HFF-Myc (cell line): ENCODE results near the gene CYP4Z1.
"Not testable (repeated sequence)": the region's sequence is repeated elsewhere in the genome, so short reads cannot be mapped to it uniquely, and the experiment has no call there.

Source experiments
- DNase-seq: peaks from one replicate; pipeline ENCODE4 v3.0.0-alpha.2; 2011; ENCODE audit warnings: low read depth; ENCODE audit errors: extremely low read depth
- H3K4me3 ChIP-seq: replicated peaks from 2 replicates; pipeline ENCODE4 v1.5.1; 2011; ENCODE audit warnings: low read depth, mild to moderate bottlenecking, control low read depth, low read length
- TF ChIP-seq, protein P1 (sequence below): IDR thresholded peaks from 2 replicates; pipeline ENCODE4 v1.5.1; 2012; ENCODE audit warnings: mild to moderate bottlenecking, low read depth, low read length, control low read depth; ENCODE audit errors: missing control alignments

CYP4Z1 gene

DNA sequence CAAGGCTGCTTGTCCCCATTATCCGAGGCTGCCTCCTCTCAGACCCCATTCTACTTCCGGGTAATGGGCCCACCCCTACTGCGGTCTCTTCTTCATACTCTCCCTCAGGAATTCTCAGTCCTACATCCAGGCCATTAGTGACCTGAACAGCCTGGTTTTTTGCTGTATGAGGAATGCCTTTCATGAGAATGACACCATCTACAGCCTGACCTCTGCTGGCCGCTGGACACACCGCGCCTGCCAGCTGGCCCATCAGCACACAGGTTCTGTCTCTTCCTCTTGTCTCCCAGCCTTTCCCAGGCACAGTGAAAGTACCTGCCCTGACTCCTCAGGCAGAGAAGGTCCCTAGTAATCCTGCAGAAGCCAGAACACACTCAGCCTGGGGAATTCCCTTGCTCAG is 76.6 kb downstream of the CYP4Z1 start:
- DNase-seq, H3K4me3 ChIP-seq: not testable (repeated sequence)
- TF ChIP-seq, protein P1, sequence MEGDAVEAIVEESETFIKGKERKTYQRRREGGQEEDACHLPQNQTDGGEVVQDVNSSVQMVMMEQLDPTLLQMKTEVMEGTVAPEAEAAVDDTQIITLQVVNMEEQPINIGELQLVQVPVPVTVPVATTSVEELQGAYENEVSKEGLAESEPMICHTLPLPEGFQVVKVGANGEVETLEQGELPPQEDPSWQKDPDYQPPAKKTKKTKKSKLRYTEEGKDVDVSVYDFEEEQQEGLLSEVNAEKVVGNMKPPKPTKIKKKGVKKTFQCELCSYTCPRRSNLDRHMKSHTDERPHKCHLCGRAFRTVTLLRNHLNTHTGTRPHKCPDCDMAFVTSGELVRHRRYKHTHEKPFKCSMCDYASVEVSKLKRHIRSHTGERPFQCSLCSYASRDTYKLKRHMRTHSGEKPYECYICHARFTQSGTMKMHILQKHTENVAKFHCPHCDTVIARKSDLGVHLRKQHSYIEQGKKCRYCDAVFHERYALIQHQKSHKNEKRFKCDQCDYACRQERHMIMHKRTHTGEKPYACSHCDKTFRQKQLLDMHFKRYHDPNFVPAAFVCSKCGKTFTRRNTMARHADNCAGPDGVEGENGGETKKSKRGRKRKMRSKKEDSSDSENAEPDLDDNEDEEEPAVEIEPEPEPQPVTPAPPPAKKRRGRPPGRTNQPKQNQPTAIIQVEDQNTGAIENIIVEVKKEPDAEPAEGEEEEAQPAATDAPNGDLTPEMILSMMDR: peak; percentile 37

DNA sequence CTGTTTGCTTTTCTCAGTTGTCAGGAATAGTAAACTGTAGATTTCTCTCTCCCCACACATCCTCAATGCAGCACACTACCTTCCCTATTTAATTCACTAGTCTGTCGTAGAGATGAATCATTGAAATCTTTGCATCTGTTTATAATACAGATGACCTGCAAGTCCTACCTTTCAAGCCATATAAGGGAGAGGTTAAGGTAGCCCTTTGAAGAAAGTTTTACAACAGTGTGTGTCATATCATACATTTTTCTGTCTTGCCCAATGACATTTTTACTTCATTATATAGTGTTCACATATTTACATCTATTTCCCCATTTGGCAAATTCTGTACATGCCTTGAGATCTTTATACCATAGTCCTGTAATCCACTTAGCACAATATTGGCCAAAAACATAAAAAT is 79.5 kb downstream of the CYP4Z1 start:
- not testable (repeated sequence) for DNase-seq, H3K4me3 ChIP-seq

DNA sequence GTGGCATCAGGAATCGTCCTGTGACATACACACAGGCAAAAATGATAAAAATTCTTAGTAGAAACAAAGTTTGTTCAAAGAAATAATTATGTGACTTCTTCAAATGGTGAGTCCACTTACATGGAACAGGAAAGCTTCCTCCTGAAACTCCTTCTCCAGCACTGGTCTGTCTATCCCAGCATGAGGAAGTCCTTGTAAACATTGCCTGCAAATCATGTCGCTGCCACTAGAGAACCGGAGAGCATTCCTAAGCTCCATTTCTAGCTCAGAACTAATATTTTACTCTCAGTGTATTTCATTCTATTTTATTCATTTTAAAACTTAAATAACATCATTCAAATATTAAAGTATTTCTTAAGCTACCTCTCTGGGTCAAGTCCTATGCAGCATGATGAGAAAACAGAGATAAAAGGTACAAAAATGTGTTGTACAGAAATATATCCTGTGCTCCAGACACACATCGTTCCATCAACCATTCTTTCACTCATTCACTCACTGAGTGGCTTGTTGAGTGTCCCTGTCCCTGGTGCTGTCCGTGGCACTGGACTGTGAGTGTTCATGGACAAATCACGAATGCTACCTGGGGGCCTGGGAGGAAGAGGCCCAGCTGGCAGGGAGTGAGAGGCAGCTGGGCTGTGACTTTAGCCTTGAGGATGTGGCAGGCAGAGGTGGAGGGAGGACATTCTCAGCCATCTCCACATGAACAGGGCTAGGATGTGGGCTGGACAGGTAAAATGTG is 80.2 kb downstream of the CYP4Z1 start:
- no peak for DNase-seq
- H3K4me3 ChIP-seq: no peak overlapping the region
- TF ChIP-seq, protein P1: no peak

DNA sequence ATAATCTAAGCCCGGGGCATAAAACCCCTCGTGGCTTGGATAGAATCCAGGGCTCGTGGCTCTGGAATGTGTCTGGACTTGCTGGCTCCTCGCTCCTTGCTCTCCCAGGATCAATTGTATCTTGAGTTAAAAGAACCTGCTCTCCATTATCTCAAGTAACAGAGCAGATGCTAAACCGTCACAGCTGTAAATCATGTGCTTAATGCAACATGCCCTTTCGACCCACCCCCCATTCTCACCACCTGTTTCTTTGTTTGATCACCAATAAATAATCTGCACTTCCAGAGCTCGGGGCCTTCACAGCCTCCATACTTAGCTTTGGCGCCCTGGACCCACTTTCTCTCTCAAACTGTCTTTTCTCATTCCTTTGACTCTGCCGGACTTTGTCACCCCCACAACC is 82.1 kb downstream of the CYP4Z1 start:
- not testable (repeated sequence) for H3K4me3 ChIP-seq, DNase-seq

DNA sequence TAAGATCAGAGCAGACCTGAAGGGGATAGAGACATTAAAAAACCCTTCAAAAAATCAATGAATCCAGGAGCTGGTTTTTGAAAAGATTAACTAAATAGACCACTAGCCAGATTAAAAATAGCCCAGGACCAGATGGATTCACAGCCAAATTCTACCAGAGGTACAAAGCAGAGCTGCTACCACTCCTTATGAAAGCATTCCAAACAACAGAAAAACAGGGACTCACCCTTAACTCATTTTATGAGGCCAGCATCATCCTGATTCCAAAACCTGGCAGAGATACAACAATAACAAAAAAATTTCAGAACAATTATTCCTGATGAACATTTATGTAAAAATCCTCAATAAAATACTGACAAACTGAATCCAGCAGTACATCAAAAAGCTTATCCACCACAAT is 89.4 kb downstream of the CYP4Z1 start:
- not testable (repeated sequence) for DNase-seq

DNA sequence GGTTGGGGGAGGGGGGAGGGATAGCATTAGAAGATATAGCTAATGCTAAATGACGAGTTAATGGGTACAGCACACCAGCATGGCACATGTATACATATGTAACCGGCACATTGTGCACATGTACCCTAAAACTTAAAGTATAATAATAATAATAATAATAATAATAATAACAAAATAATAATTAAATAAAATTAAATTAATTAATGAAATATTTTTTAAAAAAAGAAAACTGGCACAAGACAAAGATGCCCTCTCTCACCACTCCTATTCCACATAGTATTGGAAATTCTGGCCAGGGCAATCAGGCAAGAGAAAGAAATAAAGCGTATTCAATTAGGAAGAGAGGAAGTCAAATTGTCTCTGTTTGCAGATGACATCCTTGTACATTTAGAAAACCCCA is 90.9 kb downstream of the CYP4Z1 start:
- not testable (repeated sequence) for DNase-seq, H3K4me3 ChIP-seq

More for the DNA sequence above, 89.4 kb downstream of the CYP4Z1 start:
- H3K4me3 ChIP-seq: not testable (repeated sequence)

DNA sequence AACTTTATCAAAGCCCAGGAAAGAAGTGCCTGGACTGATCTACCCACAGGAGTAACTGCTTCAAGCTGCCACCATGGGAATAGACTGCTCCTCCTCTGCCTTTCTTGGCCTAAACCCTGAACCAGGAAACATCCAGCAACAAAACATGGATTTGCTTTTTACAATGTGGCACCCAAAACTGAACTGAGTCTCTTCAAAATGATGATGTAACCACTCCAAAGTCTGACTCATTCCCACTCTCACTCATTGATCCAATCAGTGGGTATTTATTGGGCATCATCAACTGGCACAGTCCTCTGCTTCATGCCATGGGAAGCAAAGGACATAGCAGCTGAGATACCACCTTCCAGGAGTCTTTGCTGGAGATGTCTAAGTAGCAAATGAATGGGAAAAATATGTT is 93.7 kb downstream of the CYP4Z1 start:
- TF ChIP-seq, protein P1: no peak
- H3K4me3 ChIP-seq: no peak overlapping the region
- no peak for DNase-seq

DNA sequence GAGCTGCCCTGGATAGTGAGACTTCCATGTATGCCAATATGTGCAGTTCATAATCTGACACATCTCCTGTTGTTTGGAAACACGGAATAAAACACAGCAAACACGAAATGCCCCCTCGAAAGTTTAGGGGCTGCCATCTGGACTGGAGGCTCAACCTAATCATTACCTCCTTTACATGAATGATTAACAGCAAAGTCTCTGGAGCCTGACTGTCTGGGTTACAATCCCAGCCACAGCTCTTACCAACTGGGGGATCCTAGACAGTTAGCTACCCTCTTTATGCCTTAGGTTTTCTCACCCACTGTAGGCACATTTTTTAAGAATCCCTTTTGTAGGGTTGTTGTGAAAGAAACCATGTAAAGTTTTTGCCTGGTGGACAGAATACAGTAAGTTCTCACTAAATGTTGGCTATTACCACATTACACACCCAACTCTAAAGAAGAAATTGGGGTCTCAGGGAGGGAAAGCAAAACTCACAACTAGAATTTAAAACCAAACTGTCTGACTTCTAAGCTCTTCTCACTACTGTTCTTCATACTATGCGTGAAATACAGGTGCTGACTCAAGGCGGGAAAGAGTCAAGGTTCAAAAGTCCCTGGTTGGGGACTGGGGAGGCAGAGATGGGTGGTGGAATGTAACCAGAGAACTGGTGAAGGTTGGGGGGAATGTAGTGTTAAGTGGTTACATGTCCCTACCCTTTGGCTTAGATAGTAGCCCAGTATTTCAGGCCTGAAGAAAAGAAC is 94.4 kb downstream of the CYP4Z1 start:
- H3K4me3 ChIP-seq: no peak overlapping the region
- DNase-seq: no peak
- TF ChIP-seq, protein P1: no peak

DNA sequence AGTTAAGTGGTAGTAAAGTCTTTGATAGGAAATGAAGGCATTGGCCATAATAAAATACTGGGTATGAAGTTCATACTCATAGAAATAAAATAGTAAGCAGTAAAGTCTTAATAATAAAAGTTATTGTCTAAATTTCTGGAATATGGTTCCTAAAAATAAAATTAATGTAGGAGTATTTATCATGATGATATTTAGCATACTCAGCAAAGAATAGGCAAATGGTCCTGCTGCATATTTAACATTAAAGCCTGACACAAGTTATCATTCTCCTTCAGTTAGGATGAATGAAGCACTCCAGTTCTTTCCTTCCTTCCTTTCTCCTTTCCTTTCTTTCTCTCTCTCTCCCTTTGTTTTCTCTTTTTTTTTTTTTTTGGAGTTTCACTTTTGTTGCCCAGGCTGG is 97.5 kb downstream of the CYP4Z1 start:
- TF ChIP-seq, protein P1: no peak
- no peak for DNase-seq
- no peak overlapping the region for H3K4me3 ChIP-seq
